K562 (cell line): ENCODE data around the gene ARMH3.
"Not testable (repeated sequence)": the region's sequence is repeated elsewhere in the genome, so short reads cannot be mapped to it uniquely, and the experiment has no call there.

Experiments
- BHLHE40 ChIP-seq: IDR thresholded peaks from 2 replicates; pipeline ENCODE4 v1.6.1; 2011; ENCODE audit warnings: low read length, improper control_type of control experiment
- EHMT2 ChIP-seq: fragments of 450-650 bp; IDR thresholded peaks from 2 replicates; pipeline ENCODE4 v1.6.1; 2018; ENCODE audit warnings: antibody characterized with exemption
- EZH2 ChIP-seq: IDR thresholded peaks from 2 replicates; pipeline ENCODE4 v1.6.1; 2012; ENCODE audit warnings: low read depth, mild to moderate bottlenecking, inconsistent platforms, low read length, borderline replicate concordance
- FOXK2 ChIP-seq, 2 experiments: fragments of 450-650 bp; IDR thresholded peaks in 1 of 2; conservative IDR thresholded peaks in 1 of 2; 2 replicates each; pipeline ENCODE4 v1.6.1; 2016; ENCODE audit warnings: low read depth in 2 of 2, mild to moderate bottlenecking in 1 of 2
- GATA2 ChIP-seq: sonication (generic); formaldehyde crosslinking; IDR thresholded peaks from 2 replicates; pipeline ENCODE4 v1.4.0; 2020; ENCODE audit warnings: mild to moderate bottlenecking, missing genetic modification reagents
- HCFC1 ChIP-seq: IDR thresholded peaks from 2 replicates; pipeline ENCODE4 v1.6.1; 2012; ENCODE audit warnings: low read depth, low read length, improper control_type of control experiment
- POLR2AphosphoS5 ChIP-seq: IDR thresholded peaks from 2 replicates; pipeline ENCODE4 v1.6.1; 2011; ENCODE audit warnings: mild to moderate bottlenecking, low read depth, low read length, moderate library complexity; ENCODE audit not compliant: control insufficient read depth, insufficient read depth
- RUNX1 ChIP-seq: sonication (generic); IDR thresholded peaks from 2 replicates; pipeline ENCODE4 v1.6.1; 2016; ENCODE audit warnings: antibody characterized with exemption, low read depth
- TAF9B ChIP-seq: fragments of 450-650 bp; IDR thresholded peaks from 2 replicates; pipeline ENCODE4 v1.6.1; 2018; ENCODE audit warnings: mild to moderate bottlenecking; ENCODE audit not compliant: partially characterized antibody
- ZBTB26 ChIP-seq: fragments of 450-650 bp; formaldehyde crosslinking; IDR thresholded peaks from 2 replicates; pipeline ENCODE4 v1.4.0; 2022; ENCODE audit warnings: missing genetic modification characterization
- ZNF644 ChIP-seq: fragments of 200-800 bp; sonication (Bioruptor generic); IDR thresholded peaks from 2 replicates; pipeline ENCODE4 v1.6.1; 2016; ENCODE audit warnings: low read depth, missing genetic modification characterization, missing compliant biosample characterization
- TF ChIP-seq, protein P1 (sequence below), 3 experiments: IDR thresholded peaks in 2 of 3; conservative IDR thresholded peaks in 1 of 3; 2 replicates each; pipeline ENCODE4 v1.5.1; 2011 to 2012; ENCODE audit warnings: low read length in 3 of 3, mild to moderate bottlenecking in 3 of 3, control low read depth in 2 of 3, improper control_type of control experiment in 1 of 3, inconsistent platforms in 1 of 3, low read depth in 1 of 3, mixed read lengths in 1 of 3, moderate library complexity in 1 of 3; ENCODE audit not compliant: insufficient read depth in 2 of 3
- TF ChIP-seq, protein P2 (sequence below): fragments of 250-450 bp; sonication (Bioruptor Pico); IDR thresholded peaks from 2 replicates; pipeline ENCODE4 v1.8.0; 2022; ENCODE audit warnings: inconsistent platforms, mild to moderate bottlenecking, moderate library complexity, borderline replicate concordance
- TF ChIP-seq, protein P3 (sequence below): fragments of 250-450 bp; sonication (Bioruptor Pico); IDR thresholded peaks from 2 replicates; pipeline ENCODE4 v1.9.0; 2021; ENCODE audit warnings: mild to moderate bottlenecking, inconsistent platforms

GRCh38 chr10:102007031-102007430 is 48.9 kb downstream of the ARMH3 start:
- TF ChIP-seq GATA2 (CRISPR knock-in tag); EZH2; TAF9B; BHLHE40; RUNX1; FOXK2 (conservative IDR thresholded peaks at IDR 0.05 in 1 of 2, IDR thresholded peaks at IDR 0.05 in 1 of 2; ENCODE audit: low read depth in 2 of 2); HCFC1; ZBTB26 (CRISPR knock-in tag); POLR2AphosphoS5; ZNF644 (tag); EHMT2: not testable (repeated sequence)
- TF ChIP-seq, protein P1, sequence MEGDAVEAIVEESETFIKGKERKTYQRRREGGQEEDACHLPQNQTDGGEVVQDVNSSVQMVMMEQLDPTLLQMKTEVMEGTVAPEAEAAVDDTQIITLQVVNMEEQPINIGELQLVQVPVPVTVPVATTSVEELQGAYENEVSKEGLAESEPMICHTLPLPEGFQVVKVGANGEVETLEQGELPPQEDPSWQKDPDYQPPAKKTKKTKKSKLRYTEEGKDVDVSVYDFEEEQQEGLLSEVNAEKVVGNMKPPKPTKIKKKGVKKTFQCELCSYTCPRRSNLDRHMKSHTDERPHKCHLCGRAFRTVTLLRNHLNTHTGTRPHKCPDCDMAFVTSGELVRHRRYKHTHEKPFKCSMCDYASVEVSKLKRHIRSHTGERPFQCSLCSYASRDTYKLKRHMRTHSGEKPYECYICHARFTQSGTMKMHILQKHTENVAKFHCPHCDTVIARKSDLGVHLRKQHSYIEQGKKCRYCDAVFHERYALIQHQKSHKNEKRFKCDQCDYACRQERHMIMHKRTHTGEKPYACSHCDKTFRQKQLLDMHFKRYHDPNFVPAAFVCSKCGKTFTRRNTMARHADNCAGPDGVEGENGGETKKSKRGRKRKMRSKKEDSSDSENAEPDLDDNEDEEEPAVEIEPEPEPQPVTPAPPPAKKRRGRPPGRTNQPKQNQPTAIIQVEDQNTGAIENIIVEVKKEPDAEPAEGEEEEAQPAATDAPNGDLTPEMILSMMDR (IDR thresholded peaks at IDR 0.05 in 2 of 3, conservative IDR thresholded peaks at IDR 0.05 in 1 of 3; ENCODE audit: insufficient read depth in 2 of 3, low read depth in 1 of 3, low read length in 3 of 3), result not testable (repeated sequence)
- TF ChIP-seq, protein P2, sequence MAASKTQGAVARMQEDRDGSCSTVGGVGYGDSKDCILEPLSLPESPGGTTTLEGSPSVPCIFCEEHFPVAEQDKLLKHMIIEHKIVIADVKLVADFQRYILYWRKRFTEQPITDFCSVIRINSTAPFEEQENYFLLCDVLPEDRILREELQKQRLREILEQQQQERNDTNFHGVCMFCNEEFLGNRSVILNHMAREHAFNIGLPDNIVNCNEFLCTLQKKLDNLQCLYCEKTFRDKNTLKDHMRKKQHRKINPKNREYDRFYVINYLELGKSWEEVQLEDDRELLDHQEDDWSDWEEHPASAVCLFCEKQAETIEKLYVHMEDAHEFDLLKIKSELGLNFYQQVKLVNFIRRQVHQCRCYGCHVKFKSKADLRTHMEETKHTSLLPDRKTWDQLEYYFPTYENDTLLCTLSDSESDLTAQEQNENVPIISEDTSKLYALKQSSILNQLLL (CRISPR knock-in tag), result not testable (repeated sequence)
- TF ChIP-seq, protein P3, sequence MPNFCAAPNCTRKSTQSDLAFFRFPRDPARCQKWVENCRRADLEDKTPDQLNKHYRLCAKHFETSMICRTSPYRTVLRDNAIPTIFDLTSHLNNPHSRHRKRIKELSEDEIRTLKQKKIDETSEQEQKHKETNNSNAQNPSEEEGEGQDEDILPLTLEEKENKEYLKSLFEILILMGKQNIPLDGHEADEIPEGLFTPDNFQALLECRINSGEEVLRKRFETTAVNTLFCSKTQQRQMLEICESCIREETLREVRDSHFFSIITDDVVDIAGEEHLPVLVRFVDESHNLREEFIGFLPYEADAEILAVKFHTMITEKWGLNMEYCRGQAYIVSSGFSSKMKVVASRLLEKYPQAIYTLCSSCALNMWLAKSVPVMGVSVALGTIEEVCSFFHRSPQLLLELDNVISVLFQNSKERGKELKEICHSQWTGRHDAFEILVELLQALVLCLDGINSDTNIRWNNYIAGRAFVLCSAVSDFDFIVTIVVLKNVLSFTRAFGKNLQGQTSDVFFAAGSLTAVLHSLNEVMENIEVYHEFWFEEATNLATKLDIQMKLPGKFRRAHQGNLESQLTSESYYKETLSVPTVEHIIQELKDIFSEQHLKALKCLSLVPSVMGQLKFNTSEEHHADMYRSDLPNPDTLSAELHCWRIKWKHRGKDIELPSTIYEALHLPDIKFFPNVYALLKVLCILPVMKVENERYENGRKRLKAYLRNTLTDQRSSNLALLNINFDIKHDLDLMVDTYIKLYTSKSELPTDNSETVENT (CRISPR knock-in tag), result not testable (repeated sequence)
